ENCODE data around the gene IRF5. TPM values are rescaled to one million over a fixed set of nuclear protein-coding genes. Genes with fewer than 3 reads are reported as not detected.
"Not testable (repeated sequence)": the region's sequence is repeated elsewhere in the genome, so short reads cannot be mapped to it uniquely, and the experiment has no call there.

IRF5 gene
- total RNA-seq, 1 donor from 2014 or later: 0.36 TPM

DNA sequence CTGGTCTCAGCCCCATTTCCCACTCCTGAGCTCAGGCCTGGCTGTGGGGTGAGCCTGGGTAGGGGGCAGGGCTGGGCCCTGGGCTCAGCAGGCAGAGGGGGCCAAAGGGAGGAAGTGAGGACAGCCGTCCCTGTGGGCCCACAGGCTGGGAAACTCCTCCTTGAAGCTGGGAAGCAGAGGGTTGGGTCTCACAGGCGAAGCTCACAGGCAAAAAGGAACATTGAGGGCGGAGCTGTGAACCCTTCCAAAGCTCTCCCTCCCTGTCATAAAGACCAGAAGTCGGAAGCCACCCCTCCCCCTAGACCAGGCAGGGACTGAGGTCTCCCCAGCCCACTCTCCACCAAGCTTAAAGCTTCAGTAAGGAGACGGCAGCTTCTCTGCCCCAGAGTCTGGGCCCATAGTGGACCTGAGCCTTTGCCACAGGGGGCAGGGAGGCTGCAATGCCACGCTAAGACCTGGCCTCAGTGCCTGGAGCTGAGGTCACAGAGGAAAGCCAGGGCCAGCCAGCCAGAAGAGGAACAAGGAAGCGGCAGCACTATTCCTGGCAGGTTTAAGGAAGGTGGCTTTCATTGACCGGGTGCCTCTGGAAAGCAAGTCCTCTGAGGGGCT lies 26.2 kb upstream of the IRF5 start:
- H3K27ac Mint-ChIP-seq (ENCODE audit: unreplicated experiment): no peak overlapping the region
- Histone ChIP-seq H3K27ac (ENCODE audit: low read depth, low read length) (no peak overlapping the region), H3K9ac (ENCODE audit: low read length) (no peak overlapping the region), H3K79me2 (ENCODE audit: insufficient read depth, low read length) (no peaks in the 10 kb centered on the region), H3K4me1 (ENCODE audit: insufficient read depth, low read length) (peaks cover 6% of the 10 kb centered on the region), H2AFZ (ENCODE audit: low read depth, low read length) (no peak overlapping the region), H3K4me3 (ENCODE audit: insufficient read depth, low read depth, low read length) (no peak overlapping the region), H4K20me1 (ENCODE audit: insufficient read depth, low read length) (no peaks in the 10 kb centered on the region), H3K9me3 (ENCODE audit: insufficient read depth, low read depth, low read length) (no peaks in the 10 kb centered on the region), H3K4me2 (ENCODE audit: low read length) (no peak overlapping the region), H3K36me3 (ENCODE audit: insufficient read depth, low read length) (no peaks in the 10 kb centered on the region), H3K27me3 (ENCODE audit: insufficient read depth, low read length) (peaks cover 42% of the 10 kb centered on the region)
- no peak for DNase-seq (ENCODE audit: low read depth)
- H3K4me1 Mint-ChIP-seq (ENCODE audit: low read depth, unreplicated experiment): peaks cover 9% of the 10 kb centered on the region
- H3K36me3 Mint-ChIP-seq (ENCODE audit: low read depth, unreplicated experiment): peaks cover 2% of the 10 kb centered on the region
- TF ChIP-seq EZH2 (IDR thresholded peaks at IDR 0.05; ENCODE audit: insufficient read depth, low read length): no peak
- no peak overlapping the region for H3K4me3 Mint-ChIP-seq (ENCODE audit: unreplicated experiment)
- FAIRE-seq: no peak
- H3K27me3 Mint-ChIP-seq (ENCODE audit: low read depth, unreplicated experiment): peaks cover 59% of the 10 kb centered on the region
- H3K9me3 Mint-ChIP-seq (ENCODE audit: unreplicated experiment): no peaks in the 10 kb centered on the region

DNA sequence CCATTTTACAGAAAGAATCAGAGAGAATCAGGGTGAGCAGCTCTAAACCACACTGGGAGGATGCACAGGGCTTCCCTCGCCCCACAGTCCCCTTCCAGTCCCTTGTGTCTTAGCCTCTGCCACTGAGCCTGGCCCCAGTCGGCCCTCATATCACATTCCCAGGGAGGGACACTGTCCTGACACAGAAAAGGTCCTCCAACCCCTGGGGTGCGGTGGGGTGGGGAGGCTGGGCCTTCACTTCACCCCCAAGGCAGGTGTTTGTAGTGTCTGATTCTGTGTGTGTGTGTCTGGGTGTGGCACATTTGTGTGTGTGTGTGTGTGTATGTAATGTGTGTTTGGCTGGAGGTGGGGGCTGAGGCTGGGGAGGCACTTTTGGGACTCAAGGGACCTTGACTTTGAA lies 25.4 kb upstream of the IRF5 start:
- peaks cover 2% of the 10 kb centered on the region for H3K36me3 Mint-ChIP-seq (ENCODE audit: low read depth, unreplicated experiment)
- no peak overlapping the region for H3K27ac ChIP-seq (ENCODE audit: low read depth, low read length)
- no peaks in the 10 kb centered on the region for H3K9me3 Mint-ChIP-seq (ENCODE audit: unreplicated experiment)
- peaks cover 9% of the 10 kb centered on the region for H3K4me1 Mint-ChIP-seq (ENCODE audit: low read depth, unreplicated experiment)
- no peaks in the 10 kb centered on the region for H3K36me3 ChIP-seq (ENCODE audit: insufficient read depth, low read length)
- no peaks in the 10 kb centered on the region for H3K79me2 ChIP-seq (ENCODE audit: insufficient read depth, low read length)
- FAIRE-seq (no peak), DNase-seq (ENCODE audit: low read depth) (no peak)
- H3K27me3 Mint-ChIP-seq (ENCODE audit: low read depth, unreplicated experiment): peaks cover 66% of the 10 kb centered on the region
- H2AFZ ChIP-seq (ENCODE audit: low read depth, low read length): no peak overlapping the region
- H3K4me2 ChIP-seq (ENCODE audit: low read length): no peak overlapping the region
- no peak overlapping the region for H3K4me3 ChIP-seq (ENCODE audit: insufficient read depth, low read depth, low read length)
- H3K27me3 ChIP-seq (ENCODE audit: insufficient read depth, low read length): peaks cover 49% of the 10 kb centered on the region
- no peak overlapping the region for H3K4me3 Mint-ChIP-seq (ENCODE audit: unreplicated experiment)
- no peaks in the 10 kb centered on the region for H3K9me3 ChIP-seq (ENCODE audit: insufficient read depth, low read depth, low read length)
- peaks cover 6% of the 10 kb centered on the region for H3K4me1 ChIP-seq (ENCODE audit: insufficient read depth, low read length)
- H3K9ac ChIP-seq (ENCODE audit: low read length): no peak overlapping the region
- TF ChIP-seq, protein P1, sequence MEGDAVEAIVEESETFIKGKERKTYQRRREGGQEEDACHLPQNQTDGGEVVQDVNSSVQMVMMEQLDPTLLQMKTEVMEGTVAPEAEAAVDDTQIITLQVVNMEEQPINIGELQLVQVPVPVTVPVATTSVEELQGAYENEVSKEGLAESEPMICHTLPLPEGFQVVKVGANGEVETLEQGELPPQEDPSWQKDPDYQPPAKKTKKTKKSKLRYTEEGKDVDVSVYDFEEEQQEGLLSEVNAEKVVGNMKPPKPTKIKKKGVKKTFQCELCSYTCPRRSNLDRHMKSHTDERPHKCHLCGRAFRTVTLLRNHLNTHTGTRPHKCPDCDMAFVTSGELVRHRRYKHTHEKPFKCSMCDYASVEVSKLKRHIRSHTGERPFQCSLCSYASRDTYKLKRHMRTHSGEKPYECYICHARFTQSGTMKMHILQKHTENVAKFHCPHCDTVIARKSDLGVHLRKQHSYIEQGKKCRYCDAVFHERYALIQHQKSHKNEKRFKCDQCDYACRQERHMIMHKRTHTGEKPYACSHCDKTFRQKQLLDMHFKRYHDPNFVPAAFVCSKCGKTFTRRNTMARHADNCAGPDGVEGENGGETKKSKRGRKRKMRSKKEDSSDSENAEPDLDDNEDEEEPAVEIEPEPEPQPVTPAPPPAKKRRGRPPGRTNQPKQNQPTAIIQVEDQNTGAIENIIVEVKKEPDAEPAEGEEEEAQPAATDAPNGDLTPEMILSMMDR (IDR thresholded peaks at IDR 0.05; ENCODE audit: insufficient read depth, low read depth, low read length): no peak
- TF ChIP-seq EZH2 (IDR thresholded peaks at IDR 0.05; ENCODE audit: insufficient read depth, low read length): no peak
- H4K20me1 ChIP-seq (ENCODE audit: insufficient read depth, low read length): no peaks in the 10 kb centered on the region
- no peak overlapping the region for H3K27ac Mint-ChIP-seq (ENCODE audit: unreplicated experiment)

DNA sequence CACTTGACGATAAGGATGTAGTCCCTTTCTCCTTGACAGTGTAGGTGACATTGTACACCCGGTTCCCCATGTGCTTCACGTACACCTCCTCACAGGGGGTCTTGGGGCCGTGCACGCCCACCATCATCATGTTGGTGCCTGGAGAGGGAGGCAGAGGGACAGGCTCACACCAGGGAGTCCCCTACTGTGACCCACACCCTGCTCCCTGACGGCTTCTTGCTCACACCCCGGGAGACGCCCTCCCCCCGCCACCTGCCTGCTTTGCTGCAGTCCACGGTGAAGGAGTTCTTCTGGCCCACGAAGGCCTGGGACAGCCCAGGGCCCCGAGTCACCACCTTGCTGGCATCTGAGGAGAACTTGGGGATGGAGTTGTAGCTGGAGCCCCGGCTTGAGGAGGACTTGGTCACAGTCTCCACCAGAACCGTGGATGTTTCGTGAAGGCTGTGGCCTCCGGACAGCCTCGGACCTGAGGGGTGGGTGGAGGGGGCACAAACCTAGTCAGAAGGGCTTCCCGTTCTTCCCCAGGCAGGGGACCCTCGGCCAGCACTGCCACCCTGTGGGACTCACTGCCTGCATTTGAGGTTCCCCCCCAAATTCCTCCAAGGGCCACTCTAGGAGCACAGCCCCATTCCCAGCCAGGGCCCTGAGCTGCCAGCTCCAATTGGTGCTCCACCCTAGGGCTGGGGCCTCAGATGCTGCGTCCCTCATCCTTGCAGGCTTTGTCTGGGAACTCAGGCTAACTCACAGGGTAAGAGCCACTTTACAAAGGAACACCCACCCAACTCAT lies 24.8 kb upstream of the IRF5 start:
- H3K27me3 Mint-ChIP-seq (ENCODE audit: low read depth, unreplicated experiment): peaks cover 67% of the 10 kb centered on the region
- H3K4me1 Mint-ChIP-seq (ENCODE audit: low read depth, unreplicated experiment); H4K20me1 ChIP-seq (ENCODE audit: insufficient read depth, low read length); H3K4me3 ChIP-seq (ENCODE audit: insufficient read depth, low read depth, low read length); H3K9ac ChIP-seq (ENCODE audit: low read length); H3K4me3 Mint-ChIP-seq (ENCODE audit: unreplicated experiment); H3K4me1 ChIP-seq (ENCODE audit: insufficient read depth, low read length); H3K27ac ChIP-seq (ENCODE audit: low read depth, low read length); H3K9me3 Mint-ChIP-seq (ENCODE audit: unreplicated experiment); H2AFZ ChIP-seq (ENCODE audit: low read depth, low read length); H3K36me3 ChIP-seq (ENCODE audit: insufficient read depth, low read length); H3K79me2 ChIP-seq (ENCODE audit: insufficient read depth, low read length); FAIRE-seq; H3K36me3 Mint-ChIP-seq (ENCODE audit: low read depth, unreplicated experiment); H3K4me2 ChIP-seq (ENCODE audit: low read length); H3K27ac Mint-ChIP-seq (ENCODE audit: unreplicated experiment); DNase-seq (ENCODE audit: low read depth); H3K9me3 ChIP-seq (ENCODE audit: insufficient read depth, low read depth, low read length): not testable (repeated sequence)
- peaks cover 50% of the 10 kb centered on the region for H3K27me3 ChIP-seq (ENCODE audit: insufficient read depth, low read length)
